ENCODE measurements around the gene PRPH. TPM values are rescaled to one million over a fixed set of nuclear protein-coding genes. Genes with fewer than 3 reads are reported as not detected.
"Not testable (repeated sequence)": the region's sequence is repeated elsewhere in the genome, so short reads cannot be mapped to it uniquely, and the experiment has no call there.

The PRPH gene
- total RNA-seq, 1 donor from 2014 or later: 7.3 TPM

- Mint-ChIP-seq H3K36me3 (peaks cover 4% of the 10 kb centered on the region), H3K27me3 (peaks cover 35% of the 10 kb centered on the region), H3K4me3 (no peak overlapping the region), H3K9me3 (no peaks in the 10 kb centered on the region), H3K27ac (no peak overlapping the region), H3K4me1 (ENCODE audit: unreplicated experiment) (peaks cover 19% of the 10 kb centered on the region)
- TF ChIP-seq CTCF (conservative IDR thresholded peaks at IDR 0.05): no peak
- DNase-seq (ENCODE audit: extremely low spot score, unreplicated experiment): no peak
These were observed 38.0 kb downstream of the PRPH start for GRCh38 chr12:49332891-49333371.

- not testable (repeated sequence) for H3K27ac Mint-ChIP-seq; H3K36me3 Mint-ChIP-seq; H3K9me3 Mint-ChIP-seq; DNase-seq (ENCODE audit: extremely low spot score, unreplicated experiment); H3K4me3 Mint-ChIP-seq
- peaks cover 43% of the 10 kb centered on the region for H3K27me3 Mint-ChIP-seq
- H3K4me1 Mint-ChIP-seq (ENCODE audit: unreplicated experiment): peaks cover 26% of the 10 kb centered on the region
These were observed 38.8 kb downstream of the PRPH start for GRCh38 chr12:49333778-49334177.

GRCh38 chr12:49334226-49334625 lies 39.3 kb downstream of the PRPH start:
- no peaks in the 10 kb centered on the region for H3K9me3 Mint-ChIP-seq
- no peak for DNase-seq (ENCODE audit: extremely low spot score, unreplicated experiment)
- peaks cover 31% of the 10 kb centered on the region for H3K4me1 Mint-ChIP-seq (ENCODE audit: unreplicated experiment)
- peaks cover 48% of the 10 kb centered on the region for H3K27me3 Mint-ChIP-seq
- H3K36me3 Mint-ChIP-seq: peaks cover 4% of the 10 kb centered on the region
- H3K4me3 Mint-ChIP-seq: no peak overlapping the region
- TF ChIP-seq CTCF (conservative IDR thresholded peaks at IDR 0.05): no peak
- H3K27ac Mint-ChIP-seq: no peak overlapping the region

- H3K4me3 Mint-ChIP-seq: no peak overlapping the region
- peaks cover 33% of the 10 kb centered on the region for H3K4me1 Mint-ChIP-seq (ENCODE audit: unreplicated experiment)
- H3K9me3 Mint-ChIP-seq: no peaks in the 10 kb centered on the region
- H3K27me3 Mint-ChIP-seq: peaks cover 53% of the 10 kb centered on the region
- no peak for DNase-seq (ENCODE audit: extremely low spot score, unreplicated experiment)
- no peak for TF ChIP-seq CTCF (conservative IDR thresholded peaks at IDR 0.05)
- peaks cover 4% of the 10 kb centered on the region for H3K36me3 Mint-ChIP-seq
- H3K27ac Mint-ChIP-seq: no peak overlapping the region
These were observed 39.7 kb downstream of the PRPH start for GRCh38 chr12:49334681-49335080.

- H3K9me3 Mint-ChIP-seq: no peaks in the 10 kb centered on the region
- H3K27ac Mint-ChIP-seq: no peak overlapping the region
- TF ChIP-seq CTCF (conservative IDR thresholded peaks at IDR 0.05): no peak
- H3K4me3 Mint-ChIP-seq: peak overlapping the region; percentile 70
- H3K36me3 Mint-ChIP-seq: peaks cover 4% of the 10 kb centered on the region
- no peak for DNase-seq (ENCODE audit: extremely low spot score, unreplicated experiment)
- peaks cover 59% of the 10 kb centered on the region for H3K27me3 Mint-ChIP-seq
- H3K4me1 Mint-ChIP-seq (ENCODE audit: unreplicated experiment): peaks cover 38% of the 10 kb centered on the region
These were observed 40.4 kb downstream of the PRPH start for GRCh38 chr12:49335118-49335954.

- H3K9me3 Mint-ChIP-seq: no peaks in the 10 kb centered on the region
- peak overlapping the region; percentile 70 for H3K4me3 Mint-ChIP-seq
- H3K36me3 Mint-ChIP-seq: peaks cover 4% of the 10 kb centered on the region
- no peak for TF ChIP-seq CTCF (conservative IDR thresholded peaks at IDR 0.05)
- peaks cover 67% of the 10 kb centered on the region for H3K27me3 Mint-ChIP-seq
- DNase-seq (ENCODE audit: extremely low spot score, unreplicated experiment): no peak
- H3K27ac Mint-ChIP-seq: no peak overlapping the region
- H3K4me1 Mint-ChIP-seq (ENCODE audit: unreplicated experiment): peaks cover 46% of the 10 kb centered on the region
These were observed 41.2 kb downstream of the PRPH start for GRCh38 chr12:49335955-49336644.
